Chondrocyte (in vitro differentiated cells): ENCODE results near the gene LRMDA. TPM values are rescaled to one million over a fixed set of nuclear protein-coding genes. Genes with fewer than 3 reads are reported as not detected.
A peak's percentile ranks its signal among the peaks of the same experiment; 100 is the strongest.

Source experiments
- DNase-seq: peaks from one replicate; pipeline ENCODE4 v3.0.0; 2021; ENCODE audit warnings: mixed read lengths, low spot score
- H3K27ac Mint-ChIP-seq: one replicate; pipeline ENCODE4 v1.8.0; 2021; ENCODE audit warnings: mild to moderate bottlenecking, moderate library complexity, mixed read lengths; ENCODE audit not compliant: unreplicated experiment
- H3K27me3 Mint-ChIP-seq: 2 replicates; pipeline ENCODE4 v1.8.0; 2021; ENCODE audit warnings: low read depth, mixed read lengths
- H3K36me3 Mint-ChIP-seq: 2 replicates; pipeline ENCODE4 v1.8.0; 2021; ENCODE audit warnings: low read depth, mixed read lengths
- H3K4me1 Mint-ChIP-seq: 2 replicates; pipeline ENCODE4 v1.8.0; 2021; ENCODE audit warnings: low read depth, mild to moderate bottlenecking, mixed read lengths
- H3K4me3 Mint-ChIP-seq: one replicate; pipeline ENCODE4 v1.8.0; 2021; ENCODE audit warnings: mild to moderate bottlenecking, moderate library complexity, mixed read lengths; ENCODE audit not compliant: unreplicated experiment
- H3K9me3 Mint-ChIP-seq: 2 replicates; pipeline ENCODE4 v1.8.0; 2021; ENCODE audit warnings: low read depth, mixed read lengths
- CTCF ChIP-seq: fragments of 200-600 bp; sonication (generic); IDR thresholded peaks from 2 replicates; pipeline ENCODE4 v1.5.0; 2021; ENCODE audit warnings: antibody characterized with exemption, mild to moderate bottlenecking, moderate library complexity
- total RNA-seq: library from RNA; stranded (reverse); gene quantifications from 3 replicates; pipeline ENCODE4 v1.2.1, GENCODE V29; 2021

Gene LRMDA
- total RNA-seq, 1 donor from 2014 or later: 2.8 TPM

GRCh38 chr10:76309741-76310587 is 878.5 kb downstream of the LRMDA start:
- Mint-ChIP-seq H3K4me3 (no peak overlapping the region), H3K4me1 (peaks cover 46% of the 10 kb centered on the region), H3K9me3 (peaks cover 3% of the 10 kb centered on the region), H3K36me3 (no peaks in the 10 kb centered on the region), H3K27me3 (no peaks in the 10 kb centered on the region), H3K27ac (peak overlapping the region; percentile 34)
- no peak for DNase-seq
- no peak for TF ChIP-seq CTCF

- TF ChIP-seq CTCF: no peak
- H3K4me3 Mint-ChIP-seq: no peak overlapping the region
- peaks cover 3% of the 10 kb centered on the region for H3K9me3 Mint-ChIP-seq
- peak overlapping the region; percentile 34 for H3K27ac Mint-ChIP-seq
- DNase-seq: no peak
- H3K36me3 Mint-ChIP-seq: no peaks in the 10 kb centered on the region
- H3K27me3 Mint-ChIP-seq: no peaks in the 10 kb centered on the region
- peaks cover 42% of the 10 kb centered on the region for H3K4me1 Mint-ChIP-seq
Observed at GRCh38 chr10:76310588-76311080, 879.2 kb downstream of the LRMDA start.

GRCh38 chr10:76311752-76312636 is 880.6 kb downstream of the LRMDA start:
- peak; percentile 73 for TF ChIP-seq CTCF
- no peak for DNase-seq
- Mint-ChIP-seq H3K4me1 (peaks cover 40% of the 10 kb centered on the region), H3K27ac (no peak overlapping the region), H3K4me3 (no peak overlapping the region), H3K9me3 (peaks cover 6% of the 10 kb centered on the region), H3K36me3 (peaks cover 1% of the 10 kb centered on the region), H3K27me3 (no peaks in the 10 kb centered on the region)

- H3K4me3 Mint-ChIP-seq: no peak overlapping the region
- peaks cover 16% of the 10 kb centered on the region for H3K9me3 Mint-ChIP-seq
- H3K27me3 Mint-ChIP-seq: no peaks in the 10 kb centered on the region
- H3K36me3 Mint-ChIP-seq: peaks cover 8% of the 10 kb centered on the region
- no peak for DNase-seq
- H3K4me1 Mint-ChIP-seq: peaks cover 34% of the 10 kb centered on the region
- no peak for TF ChIP-seq CTCF
- no peak overlapping the region for H3K27ac Mint-ChIP-seq
Observed at GRCh38 chr10:76315240-76315639, 883.8 kb downstream of the LRMDA start.

GRCh38 chr10:76316234-76316633 is 884.8 kb downstream of the LRMDA start:
- DNase-seq: no peak
- Mint-ChIP-seq H3K36me3 (peaks cover 8% of the 10 kb centered on the region), H3K4me1 (peaks cover 24% of the 10 kb centered on the region), H3K27me3 (no peaks in the 10 kb centered on the region), H3K9me3 (peaks cover 16% of the 10 kb centered on the region), H3K27ac (no peak overlapping the region), H3K4me3 (no peak overlapping the region)
- no peak for TF ChIP-seq CTCF
